Caco-2 (cell line): ENCODE results near the gene CAMK1D. TPM values are rescaled to one million over a fixed set of nuclear protein-coding genes. Genes with fewer than 3 reads are reported as not detected.

Source experiments
- BruUV-seq: library from RNA; stranded (reverse); fragments of 400-500 nt; replicated peaks from 2 replicates; lab custom pipeline; 2021; lab: Mats Ljungman, UMichigan
- CTCF ChIA-PET: fragments of 300-600 bp; sonication (Branson Sonifier 250); formaldehyde crosslinking; loops from one replicate; lab custom pipeline; 2022; ENCODE audit warnings: antibody characterized with exemption; lab: Charles Lee
- POLR2A ChIA-PET: fragments of 300-600 bp; sonication (Branson Sonifier 250); formaldehyde crosslinking; loops from one replicate; lab custom pipeline; 2022; ENCODE audit warnings: antibody characterized with exemption; lab: Charles Lee
- DNase-seq, 2 experiments: peaks; one replicate each; pipeline versions ENCODE4 v3.0.0 to v3.0.0-alpha.2; 2020 to 2022
- H3K27me3 ChIP-seq: replicated peaks from 2 replicates; pipeline ENCODE4 v1.6.0; 2011; ENCODE audit warnings: low read length; ENCODE audit not compliant: control insufficient read depth, insufficient read depth
- H3K36me3 ChIP-seq: 2 replicates; pipeline ENCODE4 v1.5.1; 2011; ENCODE audit warnings: low read length; ENCODE audit not compliant: control insufficient read depth, insufficient read depth
- H3K4me1 ChIP-seq: fragments of 250-450 bp; sonication (Bioruptor Pico); 2 replicates; pipeline ENCODE4 v1.5.1; 2020; ENCODE audit warnings: mild to moderate bottlenecking
- H3K4me3 ChIP-seq: 2 replicates; pipeline ENCODE4 v1.5.1; 2011; ENCODE audit warnings: low read depth, mild to moderate bottlenecking, control low read depth, low read length
- H3K9me3 ChIP-seq: fragments of 250-450 bp; sonication (Bioruptor Pico); 2 replicates; pipeline ENCODE4 v1.5.1; 2020; ENCODE audit warnings: mild to moderate bottlenecking, moderate library complexity
- H3K27ac Mint-ChIP-seq: one replicate; pipeline ENCODE4 v1.8.0; 2022; ENCODE audit warnings: mixed read lengths; ENCODE audit not compliant: unreplicated experiment
- H3K27me3 Mint-ChIP-seq: one replicate; pipeline ENCODE4 v1.8.0; 2022; ENCODE audit warnings: mixed read lengths; ENCODE audit not compliant: insufficient read depth, unreplicated experiment
- H3K36me3 Mint-ChIP-seq: one replicate; pipeline ENCODE4 v1.8.0; 2022; ENCODE audit warnings: mild to moderate bottlenecking, mixed read lengths; ENCODE audit not compliant: insufficient read depth, unreplicated experiment
- H3K4me1 Mint-ChIP-seq: one replicate; pipeline ENCODE4 v1.8.0; 2022; ENCODE audit warnings: low read depth, mixed read lengths; ENCODE audit not compliant: unreplicated experiment
- H3K4me3 Mint-ChIP-seq: one replicate; pipeline ENCODE4 v1.8.0; 2022; ENCODE audit warnings: mild to moderate bottlenecking, moderate library complexity, mixed read lengths; ENCODE audit not compliant: unreplicated experiment
- H3K9me3 Mint-ChIP-seq: one replicate; pipeline ENCODE4 v1.8.0; 2022; ENCODE audit warnings: mixed read lengths; ENCODE audit not compliant: unreplicated experiment
- intact Hi-C: fragments of 100-400 bp; cut with micrococcal nuclease; formaldehyde crosslinking; loops from one replicate; pipeline ENCODE4 v1.10.0; 2022; ENCODE audit not compliant: unreplicated experiment
- total RNA-seq: library from RNA; stranded (reverse); gene quantifications from 2 replicates; pipeline ENCODE4 v1.2.3, GENCODE V29; 2022
- TF ChIP-seq, protein P1 (sequence below), 2 experiments: fragments of 200-600 bp in 1 of 2; IDR thresholded peaks; 1 replicate in 1 of 2; 2 replicates in 1 of 2; pipeline versions ENCODE4 v1.5.1 to v1.8.0; 2011 to 2022; ENCODE audit warnings: antibody characterized with exemption in 1 of 2, control low read depth in 1 of 2, inconsistent platforms in 1 of 2, low read depth in 1 of 2, low read length in 1 of 2, mild to moderate bottlenecking in 1 of 2, moderate library complexity in 1 of 2; ENCODE audit not compliant: insufficient read depth in 1 of 2, severe bottlenecking in 1 of 2, unreplicated experiment in 1 of 2

The CAMK1D gene
- total RNA-seq, 1 experiment from 2014 or later, result 10.9 TPM

DNA sequence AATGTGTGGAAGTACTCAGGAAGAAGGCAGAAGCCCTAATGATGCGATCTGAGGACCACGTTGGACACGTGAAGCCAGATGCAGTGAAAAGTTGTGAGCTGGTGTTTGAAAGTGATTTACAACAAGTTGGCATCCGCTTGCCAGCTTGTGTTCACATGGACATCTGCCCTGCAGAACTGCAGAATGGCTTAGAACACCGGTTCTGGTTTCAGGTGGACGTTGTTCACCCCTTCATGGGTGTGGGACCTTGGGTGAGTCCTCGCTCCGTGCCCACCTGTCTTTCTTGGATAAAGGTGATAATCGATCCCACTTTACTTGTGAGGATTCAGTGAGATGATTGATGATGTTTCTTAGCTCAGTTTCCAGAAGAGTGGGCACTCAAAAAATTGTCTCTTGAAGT is 53.8 kb downstream of the CAMK1D start:
- ChIA-PET CTCF (no interaction called here), POLR2A (no interaction called here)
- Mint-ChIP-seq H3K27ac (no peak overlapping the region), H3K4me1 (no peaks in the 10 kb centered on the region), H3K9me3 (no peaks in the 10 kb centered on the region), H3K27me3 (peaks cover 8% of the 10 kb centered on the region), H3K36me3 (no peaks in the 10 kb centered on the region), H3K4me3 (no peak overlapping the region)
- Histone ChIP-seq H3K27me3 (no peaks in the 10 kb centered on the region), H3K9me3 (no peaks in the 10 kb centered on the region), H3K4me1 (0 out of 2 replicates have a peak, but pooled peaks cover 8% of the 10 kb centered on the region), H3K4me3 (no peak overlapping the region), H3K36me3 (no peaks in the 10 kb centered on the region)
- no TSS peak for BruUV-seq
- intact Hi-C loops, result no loop called here
- no peak for DNase-seq
- TF ChIP-seq, protein P1, sequence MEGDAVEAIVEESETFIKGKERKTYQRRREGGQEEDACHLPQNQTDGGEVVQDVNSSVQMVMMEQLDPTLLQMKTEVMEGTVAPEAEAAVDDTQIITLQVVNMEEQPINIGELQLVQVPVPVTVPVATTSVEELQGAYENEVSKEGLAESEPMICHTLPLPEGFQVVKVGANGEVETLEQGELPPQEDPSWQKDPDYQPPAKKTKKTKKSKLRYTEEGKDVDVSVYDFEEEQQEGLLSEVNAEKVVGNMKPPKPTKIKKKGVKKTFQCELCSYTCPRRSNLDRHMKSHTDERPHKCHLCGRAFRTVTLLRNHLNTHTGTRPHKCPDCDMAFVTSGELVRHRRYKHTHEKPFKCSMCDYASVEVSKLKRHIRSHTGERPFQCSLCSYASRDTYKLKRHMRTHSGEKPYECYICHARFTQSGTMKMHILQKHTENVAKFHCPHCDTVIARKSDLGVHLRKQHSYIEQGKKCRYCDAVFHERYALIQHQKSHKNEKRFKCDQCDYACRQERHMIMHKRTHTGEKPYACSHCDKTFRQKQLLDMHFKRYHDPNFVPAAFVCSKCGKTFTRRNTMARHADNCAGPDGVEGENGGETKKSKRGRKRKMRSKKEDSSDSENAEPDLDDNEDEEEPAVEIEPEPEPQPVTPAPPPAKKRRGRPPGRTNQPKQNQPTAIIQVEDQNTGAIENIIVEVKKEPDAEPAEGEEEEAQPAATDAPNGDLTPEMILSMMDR (IDR thresholded peaks at IDR 0.05; ENCODE audit: insufficient read depth in 1 of 2, low read depth in 1 of 2, low read length in 1 of 2, severe bottlenecking in 1 of 2, unreplicated experiment in 1 of 2), result no peak

DNA sequence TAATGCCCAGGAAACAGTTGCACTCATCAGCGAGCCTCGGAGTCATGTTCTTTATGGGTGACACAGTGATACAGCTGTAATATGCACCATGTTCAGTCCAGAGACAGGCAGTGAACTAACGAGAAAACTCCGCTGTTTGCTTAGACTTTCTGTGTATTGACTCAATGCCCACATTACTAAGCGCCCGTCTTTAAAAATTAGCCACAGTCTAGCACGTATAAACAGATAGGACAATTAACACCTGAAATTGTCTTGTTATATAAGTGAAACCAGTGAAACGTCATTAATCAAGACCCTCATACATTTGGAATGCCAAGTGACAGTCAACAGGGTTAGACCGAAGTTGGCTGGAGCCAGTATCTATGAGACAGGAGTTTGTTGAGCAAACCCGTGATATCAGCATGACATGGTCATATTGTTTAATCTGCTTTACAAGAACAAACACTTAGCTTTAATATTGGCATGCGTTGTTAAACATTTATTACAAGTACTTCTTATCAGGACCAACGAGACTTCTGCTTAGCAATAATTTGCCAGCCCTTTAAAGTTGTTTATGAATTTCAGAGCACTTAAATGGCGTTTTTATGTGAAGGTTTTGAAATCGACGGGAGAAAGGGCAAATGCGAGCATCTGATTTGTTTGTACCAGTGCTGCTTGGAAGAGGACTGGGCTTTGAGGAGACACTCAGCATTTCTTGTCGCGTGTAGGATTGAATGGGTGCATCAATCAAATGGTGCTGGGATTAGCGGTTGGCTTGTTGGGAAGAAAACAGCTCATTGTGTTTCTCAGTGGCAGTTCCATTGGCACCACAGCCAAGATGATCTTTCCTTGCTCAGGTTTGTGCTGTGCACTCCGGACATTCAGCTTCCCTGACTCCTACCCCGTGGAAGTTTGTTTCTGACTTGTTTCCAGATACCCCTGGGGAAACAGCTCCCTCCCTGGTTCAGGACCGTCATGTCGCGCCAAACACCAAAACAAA is 56.3 kb downstream of the CAMK1D start:
- peaks cover 8% of the 10 kb centered on the region for H3K27me3 Mint-ChIP-seq
- DNase-seq, result no peak

DNA sequence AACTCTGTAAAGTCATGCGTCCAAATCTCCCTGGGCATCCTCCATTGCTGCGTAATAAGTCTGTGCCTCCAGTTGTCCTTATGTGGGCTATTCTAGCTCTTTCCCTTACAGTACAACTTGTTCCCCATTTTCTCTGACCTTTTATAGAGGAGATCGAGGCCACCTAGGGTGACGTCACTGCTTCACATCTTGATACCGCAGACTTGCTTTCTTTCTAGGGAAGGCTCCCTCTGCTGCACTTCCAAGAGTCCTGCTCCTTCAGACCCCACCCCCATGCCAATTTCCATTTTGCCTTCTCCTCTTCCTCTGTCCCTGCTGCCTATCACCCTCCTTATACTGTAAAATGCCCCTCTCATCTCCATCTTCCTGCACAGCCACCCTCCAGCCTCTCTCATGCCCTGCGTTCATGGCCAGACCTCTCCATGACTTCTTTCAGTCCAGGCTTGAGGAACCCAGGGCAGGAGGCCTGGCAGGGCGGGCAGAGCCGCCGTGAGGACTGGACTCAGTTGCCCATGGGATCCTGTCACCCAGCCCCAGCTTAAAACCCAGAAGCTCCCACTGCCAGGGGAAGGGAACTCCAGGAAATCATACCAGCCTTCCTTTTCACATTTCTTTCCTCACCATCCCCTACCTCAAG is 57.5 kb downstream of the CAMK1D start:
- Histone ChIP-seq H3K27me3 (no peaks in the 10 kb centered on the region), H3K9me3 (no peaks in the 10 kb centered on the region), H3K4me3 (no peak overlapping the region), H3K36me3 (no peaks in the 10 kb centered on the region), H3K4me1 (0 out of 2 replicates have a peak, but pooled peaks cover 8% of the 10 kb centered on the region)
- H3K36me3 Mint-ChIP-seq, result no peaks in the 10 kb centered on the region
- H3K9me3 Mint-ChIP-seq, result no peaks in the 10 kb centered on the region
- POLR2A ChIA-PET, result no interaction called here
- DNase-seq, result no peak
- TF ChIP-seq, protein P1 (IDR thresholded peaks at IDR 0.05; ENCODE audit: insufficient read depth in 1 of 2, low read depth in 1 of 2, low read length in 1 of 2, severe bottlenecking in 1 of 2, unreplicated experiment in 1 of 2), result no peak
- no TSS peak for BruUV-seq
- H3K27me3 Mint-ChIP-seq, result peaks cover 8% of the 10 kb centered on the region
- CTCF ChIA-PET, result interaction anchor here (0.7 kb wide), 1 partner anchor 58 kb away, joined by 5 read pairs; no protein-coding TSS in a partner anchor
- no peak overlapping the region for H3K4me3 Mint-ChIP-seq
- no peaks in the 10 kb centered on the region for H3K4me1 Mint-ChIP-seq
- H3K27ac Mint-ChIP-seq, result peak overlapping the region; percentile 2
- intact Hi-C loops, result no loop called here

More for the DNA sequence above, 56.3 kb downstream of the CAMK1D start:
- TF ChIP-seq, protein P1 (IDR thresholded peaks at IDR 0.05; ENCODE audit: insufficient read depth in 1 of 2, low read depth in 1 of 2, low read length in 1 of 2, severe bottlenecking in 1 of 2, unreplicated experiment in 1 of 2), result no peak
- H3K27me3 ChIP-seq, result no peaks in the 10 kb centered on the region
- H3K27ac Mint-ChIP-seq, result no peak overlapping the region
- no peak overlapping the region for H3K4me3 Mint-ChIP-seq
- intact Hi-C loops, result no loop called here
- ChIA-PET CTCF (interaction anchor here (0.7 kb wide), 1 partner anchor 57 kb away, joined by 5 read pairs; no protein-coding TSS in a partner anchor), POLR2A (no interaction called here)
- no TSS peak for BruUV-seq
- H3K9me3 ChIP-seq, result no peaks in the 10 kb centered on the region
- no peaks in the 10 kb centered on the region for H3K36me3 ChIP-seq
- H3K4me1 ChIP-seq, result 0 out of 2 replicates have a peak, but pooled peaks cover 8% of the 10 kb centered on the region
- H3K36me3 Mint-ChIP-seq, result no peaks in the 10 kb centered on the region
- H3K4me3 ChIP-seq, result no peak overlapping the region
- H3K9me3 Mint-ChIP-seq, result no peaks in the 10 kb centered on the region
- no peaks in the 10 kb centered on the region for H3K4me1 Mint-ChIP-seq
